Stimulated activated CD8-positive, alpha-beta memory T cell treated with anti-CD3 and anti-CD28 coated beads, Interleukin-15, amount 100 ng/mL, for 48 hours (primary cell): ENCODE measurements around the gene LYSMD1.

Experiments
- DNase-seq, 2 donors: peaks; one replicate each; pipeline ENCODE4 v3.0.0-alpha.2; 2020; ENCODE audit warnings: low read depth in 2 of 2

Gene LYSMD1

DNA sequence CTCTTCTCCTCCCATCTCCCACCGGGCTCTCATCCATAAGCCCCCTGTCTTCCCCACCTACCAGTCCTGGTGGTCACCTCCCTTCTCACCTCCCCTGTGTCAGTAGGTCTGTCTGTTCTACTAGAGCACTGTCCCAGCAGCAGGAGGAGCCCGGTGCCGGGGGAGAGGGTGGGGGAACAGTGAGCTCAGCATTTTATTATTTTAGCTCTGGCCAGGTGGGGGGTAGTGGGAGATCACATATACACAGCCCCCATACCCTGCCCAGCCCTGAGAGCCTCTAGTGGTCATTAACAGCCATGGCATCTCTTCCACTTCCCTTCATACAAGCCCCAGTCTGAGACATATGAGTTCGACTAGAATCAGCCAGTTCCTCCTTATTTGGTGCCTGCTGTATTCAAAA lies 10.2 kb upstream of the LYSMD1 start, which contains the start of gene TMOD4:
Gene TMOD4 (minus strand): TSS at position 119 of the 400 bp plus-strand sequence. CDS start 1,106 bp downstream, outside the sequence.
- no peak for DNase-seq

DNA sequence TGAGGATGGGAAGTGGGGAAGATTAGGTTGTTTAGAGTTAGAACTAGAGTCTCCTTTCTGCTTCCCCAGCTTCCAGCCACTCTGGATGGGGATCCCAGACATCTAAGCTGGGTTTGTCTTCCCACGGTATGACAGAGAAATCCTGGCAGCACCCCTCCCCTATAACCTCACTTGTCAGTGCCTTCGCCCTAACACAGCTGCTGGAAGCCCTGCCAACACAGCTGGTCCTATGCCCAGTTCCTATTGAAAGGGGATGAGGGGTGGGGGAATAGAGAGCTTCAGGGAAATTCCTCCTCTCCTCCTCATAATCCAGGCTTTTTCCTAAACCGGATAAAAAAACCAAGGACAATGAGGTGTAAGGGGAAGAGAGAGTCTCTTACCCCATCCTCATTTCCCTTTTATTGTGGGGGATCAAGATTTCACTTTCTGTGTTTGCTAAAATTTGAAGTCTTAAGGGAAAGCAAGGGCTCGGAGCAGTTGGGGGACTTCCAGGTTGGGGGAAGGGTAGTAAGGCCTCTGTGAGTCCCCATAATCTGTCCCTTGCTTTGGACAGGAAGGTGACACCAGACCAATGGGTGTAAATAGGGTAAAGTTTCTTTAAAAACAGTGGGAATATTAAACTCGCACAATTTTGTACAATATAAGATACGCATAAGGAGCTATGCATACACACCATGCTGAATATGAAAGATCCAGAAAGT lies 9.5 kb upstream of the LYSMD1 start:
- no peak for DNase-seq

DNA sequence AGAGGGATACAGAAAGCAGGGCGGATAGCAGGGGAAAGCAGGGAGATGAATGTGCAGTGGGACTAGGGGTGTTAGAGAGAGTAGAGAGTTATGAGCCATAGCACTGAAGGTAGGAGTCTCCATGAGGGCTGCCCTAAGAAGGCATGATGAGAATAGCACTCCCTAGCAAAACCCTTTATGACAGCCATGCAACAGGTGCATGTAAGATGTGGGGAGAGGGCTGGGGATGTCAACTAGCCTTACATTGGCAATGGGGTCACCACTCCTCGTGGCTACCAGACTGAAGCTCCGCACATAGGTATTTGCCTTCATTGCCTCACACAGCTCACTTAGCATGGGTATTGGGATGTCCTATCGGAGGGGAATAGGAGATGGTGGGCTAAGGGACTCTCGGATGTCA lies 5.5 kb upstream of the LYSMD1 start:
- no peak for DNase-seq

DNA sequence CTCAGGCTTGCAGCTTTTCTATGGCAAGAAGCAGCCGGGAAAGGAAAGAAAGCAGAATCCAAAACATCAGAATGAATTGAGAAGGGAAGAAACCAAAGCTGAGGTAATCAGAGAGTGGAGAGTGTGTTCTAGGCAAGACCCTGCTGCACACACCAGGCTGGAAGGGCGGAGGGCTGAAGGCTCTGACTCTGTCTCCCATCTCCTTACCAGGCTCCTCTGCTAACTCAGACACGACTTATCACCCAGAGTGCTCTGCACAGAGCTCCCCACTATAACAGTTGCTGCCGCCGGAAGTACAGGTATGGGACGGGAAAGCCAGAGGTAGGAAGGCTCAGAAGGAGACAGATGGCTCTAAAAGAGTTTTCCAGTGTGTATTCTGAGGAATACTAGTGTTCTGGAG lies 1.4 kb upstream of the LYSMD1 start:
- DNase-seq: no peak

DNA sequence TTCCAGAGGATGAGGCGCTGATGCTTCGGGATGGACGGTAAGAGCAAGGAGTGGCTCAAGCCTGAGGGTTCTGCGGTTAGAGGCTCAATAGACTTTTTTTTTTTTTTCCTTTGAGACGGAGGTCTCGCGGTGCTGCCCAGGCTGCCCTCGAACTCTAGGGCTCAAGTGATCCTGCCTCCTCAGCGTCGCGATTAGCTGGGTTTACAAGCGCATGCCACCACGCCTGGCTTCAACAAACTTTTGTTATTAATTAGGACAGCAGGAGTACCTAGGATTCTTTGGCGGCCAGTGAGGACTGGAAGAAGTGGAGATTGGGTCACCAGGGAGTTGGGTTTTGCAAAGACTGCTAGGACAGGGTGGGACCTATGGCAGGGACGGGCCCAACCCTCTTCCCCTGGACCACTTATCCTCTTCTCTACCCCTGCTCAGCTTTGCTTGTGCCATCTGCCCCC lies 829 bp upstream of the LYSMD1 start:
- DNase-seq: no peak

DNA sequence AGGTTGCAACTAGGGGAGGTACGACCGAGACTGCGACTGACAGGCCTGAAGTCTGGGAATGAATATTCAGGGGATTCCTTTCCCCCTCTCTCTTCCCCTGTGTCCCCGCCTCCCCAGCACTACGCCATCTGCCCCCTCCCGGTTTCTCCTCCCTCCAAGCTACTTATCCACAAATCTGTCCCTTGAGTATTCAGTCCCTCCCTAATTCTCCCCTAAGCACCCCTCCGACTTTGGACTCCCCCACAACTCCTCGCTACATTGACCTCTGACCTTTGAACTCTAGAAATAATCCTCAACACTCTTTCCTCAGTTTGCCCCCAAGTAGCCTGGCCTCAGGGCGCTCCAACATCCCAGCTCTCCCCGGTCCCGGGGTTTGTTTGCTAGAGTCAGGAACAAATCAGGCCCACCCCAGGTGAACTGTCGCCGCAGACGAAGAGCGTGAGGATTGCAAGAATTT lies 393 bp downstream of the LYSMD1 start:
- DNase-seq: no peak

DNA sequence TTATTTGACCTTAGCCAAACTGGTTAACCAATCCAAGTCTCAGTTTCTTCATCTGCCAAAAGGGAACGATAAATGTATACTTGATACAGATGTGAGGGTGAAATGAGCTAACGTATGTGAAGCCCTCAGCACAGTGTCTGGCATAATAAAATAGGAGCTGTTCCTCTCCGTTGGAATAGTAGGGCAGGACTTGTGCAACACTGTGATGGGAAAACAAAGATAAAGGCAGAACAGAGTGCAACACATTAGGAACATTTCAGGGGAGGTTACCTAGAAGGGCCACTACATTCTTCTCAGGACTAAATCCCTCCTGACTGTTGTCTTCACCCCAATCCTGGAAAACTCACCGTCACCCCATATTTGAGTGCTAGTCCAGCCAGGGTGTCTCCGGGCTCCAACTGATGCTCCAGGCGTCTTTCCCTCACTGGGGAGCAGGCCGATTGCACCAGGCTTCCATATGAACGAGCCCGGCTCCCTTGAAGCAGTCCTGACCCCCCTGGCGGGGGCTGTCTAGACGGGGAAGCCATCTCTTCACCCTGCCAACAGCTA lies 896 bp downstream of the LYSMD1 start:
- no peak for DNase-seq

DNA sequence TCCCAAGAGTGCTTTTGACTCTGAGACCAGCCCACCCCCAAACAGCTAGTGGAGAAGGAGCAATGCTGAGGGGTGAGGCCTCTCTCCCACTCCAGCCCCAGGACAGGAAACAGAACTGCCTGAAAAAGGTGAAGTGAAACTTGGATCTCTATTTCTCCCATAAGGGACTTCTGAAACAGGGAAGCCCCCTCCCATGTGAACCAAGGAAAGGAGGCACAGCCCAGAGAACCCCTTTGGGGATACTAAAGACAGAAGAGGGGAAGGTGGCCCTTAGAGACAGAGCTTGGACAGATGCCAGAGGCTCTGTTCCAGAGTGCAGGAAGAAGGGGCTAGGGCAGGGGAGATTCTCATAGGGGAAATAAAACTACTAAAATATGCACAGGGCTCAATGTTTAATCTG lies 6.3 kb downstream of the LYSMD1 start:
- DNase-seq: no peak

DNA sequence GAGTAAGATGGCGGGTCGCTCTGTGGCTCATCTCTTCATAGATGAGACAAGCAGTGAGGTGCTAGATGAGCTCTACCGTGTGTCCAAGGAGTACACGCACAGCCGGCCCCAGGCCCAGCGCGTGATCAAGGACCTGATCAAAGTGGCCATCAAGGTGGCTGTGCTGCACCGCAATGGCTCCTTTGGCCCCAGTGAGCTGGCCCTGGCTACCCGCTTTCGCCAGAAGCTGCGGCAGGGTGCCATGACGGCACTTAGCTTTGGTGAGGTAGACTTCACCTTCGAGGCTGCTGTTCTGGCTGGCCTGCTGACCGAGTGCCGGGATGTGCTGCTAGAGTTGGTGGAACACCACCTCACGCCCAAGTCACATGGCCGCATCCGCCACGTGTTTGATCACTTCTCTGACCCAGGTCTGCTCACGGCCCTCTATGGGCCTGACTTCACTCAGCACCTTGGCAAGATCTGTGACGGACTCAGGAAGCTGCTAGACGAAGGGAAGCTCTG lies 6.9 kb downstream of the LYSMD1 start:
- no peak for DNase-seq

DNA sequence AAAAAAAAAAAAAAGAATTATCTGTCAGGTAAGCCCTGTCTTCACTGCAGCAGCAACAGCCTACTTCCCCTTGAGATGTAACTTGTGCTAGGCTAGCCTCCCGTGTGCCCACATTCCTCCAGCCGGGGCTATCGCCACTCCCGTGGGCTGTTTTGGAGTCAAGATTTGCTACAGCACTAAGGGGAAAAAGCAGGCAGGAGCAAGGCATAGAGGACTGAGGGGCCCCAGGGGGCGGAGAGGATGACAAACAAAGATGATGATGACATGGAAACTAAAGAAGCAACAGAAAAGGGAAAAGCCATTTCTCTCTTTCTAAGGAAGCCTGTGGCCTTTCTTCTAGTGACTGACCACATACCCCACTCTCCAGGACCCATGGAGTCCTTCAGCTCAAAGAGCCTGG lies 7.4 kb downstream of the LYSMD1 start:
- peak in 1 of 2 donors; percentile 61 for DNase-seq

DNA sequence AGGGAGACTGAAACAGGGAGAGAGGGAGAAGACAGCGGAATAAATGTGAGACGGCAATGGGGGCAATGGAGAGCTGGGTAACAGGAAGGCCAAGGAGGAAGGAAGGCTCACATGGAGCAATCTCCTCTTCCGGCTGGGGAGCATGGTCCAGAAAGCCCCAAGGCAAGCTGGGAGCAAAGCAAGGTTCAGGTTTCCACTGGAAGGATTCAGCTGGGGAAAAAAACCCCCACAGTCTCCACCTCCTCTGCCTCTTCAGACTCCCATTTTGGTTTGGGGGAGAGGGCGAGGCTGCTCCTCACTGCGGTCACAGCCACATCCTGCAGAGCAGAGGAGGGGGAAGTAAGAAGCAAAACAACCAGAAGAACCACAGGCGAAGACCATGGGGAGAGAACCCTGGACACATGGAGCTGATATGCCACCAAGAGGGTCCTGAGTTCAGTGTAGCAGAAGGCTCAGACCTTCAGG lies 8.6 kb downstream of the LYSMD1 start:
- DNase-seq: peak; percentile 54 to 60

DNA sequence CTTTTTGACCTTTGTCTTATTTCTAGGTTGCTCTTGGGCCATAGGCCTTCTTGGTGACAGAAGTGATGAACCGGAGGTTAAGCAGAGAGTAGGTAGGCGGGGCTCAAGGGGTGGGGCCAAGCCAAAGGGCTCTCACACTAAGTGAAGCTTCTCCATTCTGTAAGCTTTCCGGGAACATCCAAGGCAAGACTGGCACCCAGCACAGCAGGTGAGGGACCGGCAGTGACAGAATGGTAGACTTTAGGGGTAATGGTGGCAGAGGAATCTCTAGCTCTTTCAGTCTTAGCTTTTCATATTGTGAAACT lies 9.2 kb downstream of the LYSMD1 start, which contains the start of gene TNFAIP8L2:
Gene TNFAIP8L2 (plus strand): TSS at position 135 of the 305 bp plus-strand sequence. CDS start 2,049 bp downstream, outside the sequence.
- peak; percentile 73 to 74 for DNase-seq

DNA sequence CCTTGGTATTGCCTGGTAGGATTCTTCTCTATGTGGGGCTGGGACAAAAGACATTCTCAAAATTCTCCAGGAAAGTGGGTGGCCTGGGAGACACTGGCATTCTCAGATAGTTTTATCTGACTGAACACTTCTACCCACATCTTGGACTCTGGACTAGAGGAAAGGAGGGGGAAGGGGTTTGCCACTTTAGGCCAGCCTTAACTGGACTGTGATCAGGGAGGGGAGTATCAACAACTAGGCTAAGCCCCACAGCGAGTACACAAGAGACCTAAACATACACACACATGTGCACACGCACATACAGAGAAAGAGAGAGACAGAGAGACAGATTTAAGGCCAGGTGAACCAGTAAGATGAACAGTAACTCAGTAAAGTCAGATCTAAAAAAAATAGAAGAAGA lies 18.0 kb downstream of the LYSMD1 start:
- DNase-seq: no peak

DNA sequence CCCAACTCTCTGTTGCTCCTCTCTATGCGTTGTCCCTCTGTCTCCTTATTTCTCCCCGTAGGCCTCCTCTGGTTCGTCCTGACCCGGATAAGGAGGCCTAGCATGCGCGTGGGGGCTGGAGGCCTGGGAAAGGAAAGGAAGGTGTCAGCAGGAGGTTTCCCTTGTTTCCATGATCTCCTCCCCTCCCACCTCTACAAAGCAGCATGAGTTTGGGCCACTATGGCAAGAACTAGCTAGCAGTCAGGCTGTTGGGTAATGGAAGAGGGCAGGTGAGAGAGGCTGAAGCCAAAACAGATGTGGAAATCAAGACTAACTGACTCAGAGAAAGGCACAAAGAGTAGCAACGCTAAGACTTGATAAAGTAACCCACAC lies 18.6 kb downstream of the LYSMD1 start:
- DNase-seq: no peak

DNA sequence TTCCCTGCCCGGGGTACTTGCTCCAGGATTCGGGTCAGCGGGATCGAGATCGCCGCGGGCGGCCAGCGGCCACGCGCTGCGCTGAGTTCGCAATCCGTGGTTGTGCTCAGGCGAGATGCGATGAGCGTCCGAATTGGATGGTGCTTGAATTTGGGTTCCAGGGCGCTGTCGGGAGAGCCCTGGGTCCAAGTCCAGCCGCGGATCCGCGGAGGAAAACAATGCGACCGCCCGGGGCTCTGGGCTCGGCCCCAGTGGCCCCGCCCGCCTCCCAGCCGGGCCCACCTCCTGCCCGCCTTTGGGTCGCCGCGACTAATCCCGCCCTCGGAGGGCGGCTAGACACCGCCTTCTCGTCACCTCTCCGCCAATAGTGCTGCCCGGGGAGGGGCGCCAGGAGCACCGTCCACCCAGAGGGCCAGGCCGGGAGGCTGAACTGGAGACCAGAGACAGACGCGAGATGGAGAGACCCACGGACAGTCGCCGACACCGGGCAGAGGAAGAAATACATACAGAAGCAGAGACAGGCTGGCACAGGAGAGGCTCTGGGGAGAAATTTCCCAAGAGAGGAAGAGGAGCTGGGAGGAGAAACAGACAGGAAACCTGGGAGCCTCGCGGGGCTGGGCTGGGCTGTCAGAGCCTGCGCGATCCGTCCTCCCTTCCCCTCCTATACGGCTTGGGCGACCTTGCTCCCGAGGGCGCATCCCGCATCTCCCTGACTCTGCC lies 19.1 kb downstream of the LYSMD1 start, which contains the start of gene SEMA6C:
Gene SEMA6C (minus strand): TSS at position 220 of the 720 bp plus-strand sequence. CDS start 4,010 bp downstream, outside the sequence.
- peak; percentile 87 for DNase-seq

DNA sequence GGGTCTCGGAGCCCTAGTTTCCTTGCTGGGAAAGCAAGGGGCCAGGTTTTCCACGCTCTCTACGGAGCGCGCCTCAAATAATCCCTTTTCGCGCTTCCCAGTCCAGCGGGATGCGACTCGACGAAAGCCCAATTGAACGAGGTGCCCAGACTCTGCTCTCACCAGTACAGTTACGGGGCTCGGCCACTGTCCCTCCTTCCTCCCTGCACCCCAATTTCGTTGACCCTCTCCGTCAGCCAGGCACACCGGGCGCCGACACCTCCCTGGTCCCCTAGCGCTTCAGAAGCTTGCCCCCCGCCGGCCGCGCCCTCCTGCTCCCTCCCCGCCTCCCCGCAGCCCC lies 19.7 kb downstream of the LYSMD1 start:
- no peak for DNase-seq

DNA sequence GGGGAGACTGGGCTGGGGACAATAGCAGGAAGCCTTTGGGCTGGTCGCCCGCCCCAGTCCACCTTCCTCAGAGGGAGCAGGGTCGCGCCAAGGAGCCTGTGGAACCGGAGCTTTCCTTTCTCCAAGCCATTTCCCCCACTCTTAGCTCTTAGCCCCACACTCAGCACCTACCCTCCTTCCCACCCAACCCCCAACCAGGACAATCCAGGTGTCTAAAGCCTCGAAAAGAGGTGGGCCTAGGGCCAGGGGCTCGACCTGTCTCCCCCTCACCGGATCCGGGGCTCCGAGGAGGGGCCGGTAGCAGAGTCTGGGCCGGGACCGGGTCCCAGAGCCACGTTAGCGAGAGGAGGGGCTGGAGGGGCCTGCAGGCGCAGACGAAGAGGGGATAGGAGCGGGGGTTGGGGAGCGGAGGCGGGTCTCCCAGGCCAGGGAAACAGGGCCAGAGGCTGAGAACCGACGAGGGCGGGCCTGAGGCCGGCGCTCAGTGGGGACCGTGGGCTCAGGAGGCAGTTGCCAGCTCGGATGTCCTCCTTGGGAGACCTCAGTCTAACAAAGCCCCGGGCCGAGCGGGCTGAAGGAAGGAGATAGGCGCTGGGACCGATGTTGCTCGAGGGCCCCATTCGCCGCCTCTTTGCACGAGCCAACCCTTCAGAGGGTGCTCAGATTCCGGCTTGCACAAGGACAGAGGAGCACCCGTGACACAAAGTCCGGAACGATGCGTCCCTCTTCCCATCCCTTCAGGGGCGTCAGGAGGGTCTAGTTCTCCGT lies 20.2 kb downstream of the LYSMD1 start:
- no peak for DNase-seq

DNA sequence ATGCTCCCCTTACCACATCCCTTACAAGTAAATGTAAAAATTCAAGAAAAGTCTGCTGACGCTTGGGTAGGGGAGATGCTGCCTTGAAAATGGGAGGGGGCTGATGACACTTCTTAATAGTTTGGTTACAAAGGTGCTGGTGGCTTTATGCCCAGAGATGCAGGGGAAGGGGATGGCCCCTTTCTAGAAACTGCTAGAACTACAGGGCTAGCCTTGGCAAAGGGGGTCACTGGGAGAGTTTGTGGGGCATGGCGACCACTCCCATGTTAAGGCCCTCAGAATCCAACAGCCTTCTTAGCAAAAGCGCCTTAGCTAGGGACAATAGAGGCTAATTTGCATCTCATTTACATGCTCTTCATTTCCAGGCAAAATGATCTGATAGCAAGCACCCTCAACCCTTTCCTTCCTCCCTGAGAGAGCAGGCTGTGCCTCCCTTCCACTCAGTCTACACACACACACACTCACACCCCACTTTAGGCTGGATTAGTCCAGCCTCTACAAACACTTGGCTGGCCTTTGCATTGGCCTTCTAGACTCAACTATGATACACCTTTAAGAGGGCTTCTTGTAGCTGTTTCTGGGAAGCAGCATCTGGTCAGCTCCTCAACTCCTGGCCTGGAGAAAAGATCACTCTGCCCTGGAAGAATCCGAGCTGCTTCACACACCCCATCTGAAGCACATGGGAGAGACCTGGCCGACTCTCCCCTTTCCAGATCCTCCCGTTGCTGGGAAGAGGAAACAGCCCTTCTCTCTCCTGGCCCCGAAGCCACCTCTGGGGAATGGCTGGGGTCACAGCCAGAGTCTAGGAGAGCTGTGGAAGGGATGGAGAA lies 21.0 kb downstream of the LYSMD1 start:
- no peak for DNase-seq

DNA sequence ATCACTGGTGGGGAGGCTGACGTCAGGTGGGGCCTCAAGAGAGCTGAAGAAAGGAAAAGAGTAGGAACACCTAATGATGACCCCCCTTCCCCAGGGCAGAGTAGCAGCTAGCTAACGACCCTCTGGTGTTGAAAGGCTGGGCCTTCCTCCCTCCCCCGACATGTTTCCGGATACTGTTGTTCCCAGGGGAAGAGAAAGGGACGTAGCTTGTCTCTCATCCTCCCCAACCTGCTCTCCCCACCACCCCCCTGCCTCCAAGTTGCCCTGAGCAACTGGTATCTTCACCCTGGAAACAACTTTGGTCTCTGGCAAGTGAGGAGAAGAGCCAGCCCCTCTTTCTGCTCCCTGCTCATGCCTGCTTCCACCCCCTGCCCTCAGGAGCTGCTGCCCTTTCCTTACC lies 21.7 kb downstream of the LYSMD1 start:
- DNase-seq: no peak

DNA sequence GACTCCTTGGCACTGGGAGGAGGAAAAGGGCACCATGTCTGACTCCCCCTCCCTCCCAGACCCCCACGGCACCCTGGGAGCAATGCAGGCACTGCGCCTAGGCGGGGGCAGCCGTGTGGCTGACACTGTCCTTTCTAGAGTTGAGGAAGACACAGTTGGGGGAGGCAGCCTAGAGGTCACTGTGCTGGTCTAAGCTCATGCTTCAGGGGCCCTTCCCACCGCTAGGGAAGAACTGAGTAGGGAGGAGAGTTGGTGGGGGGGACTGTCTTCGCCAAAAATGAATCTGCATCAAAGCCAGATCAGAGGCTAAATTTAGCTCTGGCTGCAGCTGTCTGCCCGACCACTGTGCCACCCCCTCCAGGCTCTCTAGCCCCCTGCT lies 22.7 kb downstream of the LYSMD1 start:
- no peak for DNase-seq
